Measurements from ENCODE around the gene ZNF283.

ZNF283 gene

GRCh38 chr19:43826787-43827754 is at the start of gene ZNF283:
TSS of gene ZNF283 (plus strand) at chr19:43827321. CDS start at chr19:43833505, 6,184 bp downstream.
- DNase-seq: peak; percentile 86

DNA sequence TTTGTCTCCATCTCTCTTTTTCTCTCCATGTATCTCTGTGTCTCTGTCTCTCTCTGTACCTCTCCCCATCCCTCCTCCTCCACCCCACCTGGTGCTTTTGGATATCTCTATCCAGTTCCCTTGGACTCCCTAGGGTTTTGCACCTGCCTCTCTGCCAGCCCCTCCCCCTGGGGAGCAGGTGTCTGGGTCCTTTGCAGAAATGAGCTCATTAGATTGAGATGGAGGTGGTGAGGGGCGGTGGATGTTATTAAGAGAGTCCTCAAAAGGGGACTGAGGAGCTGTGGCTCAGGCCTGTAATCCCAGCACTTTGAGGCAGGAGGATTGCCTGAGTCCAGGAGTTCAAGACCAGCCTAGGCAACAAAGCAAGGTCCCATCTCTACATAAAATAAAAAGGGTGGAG is 48.5 kb upstream of the ZNF283 start:
- DNase-seq: no peak

DNA sequence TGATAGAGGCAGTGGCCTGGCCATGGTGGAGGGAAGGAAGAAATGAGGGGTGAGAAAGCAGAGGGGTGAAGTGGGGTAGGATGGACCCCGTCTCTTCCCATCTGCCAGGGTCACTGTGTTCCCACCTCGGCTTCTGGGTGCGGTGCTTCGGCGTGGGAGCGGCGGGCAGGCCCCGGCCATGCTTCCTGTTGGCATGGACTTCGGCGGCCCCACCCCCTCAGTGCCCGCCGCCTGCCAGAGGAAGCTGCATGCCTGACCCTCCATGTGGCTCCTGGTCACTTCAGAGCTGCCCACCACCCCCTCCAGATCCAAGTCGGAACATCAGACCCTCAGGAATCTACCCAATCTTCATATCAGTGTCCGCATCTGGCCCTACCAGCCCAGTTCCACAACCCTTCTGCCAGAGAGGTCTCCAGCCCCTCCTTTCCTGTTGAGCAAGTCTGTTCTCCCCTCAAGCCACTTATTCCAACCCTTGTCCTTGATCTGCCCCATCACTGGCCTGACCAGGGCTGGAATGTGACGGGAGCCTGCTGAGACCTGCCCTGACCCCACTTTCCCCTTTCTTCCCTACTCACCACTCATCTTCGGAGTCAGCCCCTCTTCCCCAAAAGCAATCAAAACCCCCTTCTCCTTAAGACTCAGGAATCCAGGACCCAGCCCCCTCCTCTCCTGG is 47.8 kb upstream of the ZNF283 start:
- no peak for DNase-seq

DNA sequence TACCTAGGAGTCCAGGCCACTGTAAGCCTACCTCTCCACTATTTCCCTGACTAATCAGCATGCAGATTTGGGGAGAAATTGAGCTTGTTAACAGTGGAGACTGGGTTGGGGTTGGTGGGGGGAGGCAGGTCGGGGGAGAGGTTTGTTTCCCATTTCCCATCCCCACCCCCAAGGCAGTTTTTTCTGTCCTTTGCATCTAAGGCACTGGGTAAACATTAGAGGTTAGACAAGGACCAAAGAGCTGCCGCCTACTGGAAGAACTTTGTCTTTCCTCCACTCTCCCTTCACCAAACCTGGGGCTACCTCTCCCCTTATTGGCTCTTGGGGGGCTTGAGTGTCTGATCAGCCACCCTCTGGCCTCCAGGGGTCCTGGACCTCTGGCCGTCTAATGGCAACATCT is 47.3 kb upstream of the ZNF283 start:
- DNase-seq: no peak

GRCh38 chr19:43780706-43781525 is 46.2 kb upstream of the ZNF283 start, which contains the start of gene KCNN4:
TSS of gene KCNN4 (minus strand) at chr19:43780973. CDS start at chr19:43780861, 112 bp downstream.
- peak; percentile 81 for DNase-seq

GRCh38 chr19:43781630-43782310 is 45.4 kb upstream of the ZNF283 start:
- peak; percentile 40 for DNase-seq

DNA sequence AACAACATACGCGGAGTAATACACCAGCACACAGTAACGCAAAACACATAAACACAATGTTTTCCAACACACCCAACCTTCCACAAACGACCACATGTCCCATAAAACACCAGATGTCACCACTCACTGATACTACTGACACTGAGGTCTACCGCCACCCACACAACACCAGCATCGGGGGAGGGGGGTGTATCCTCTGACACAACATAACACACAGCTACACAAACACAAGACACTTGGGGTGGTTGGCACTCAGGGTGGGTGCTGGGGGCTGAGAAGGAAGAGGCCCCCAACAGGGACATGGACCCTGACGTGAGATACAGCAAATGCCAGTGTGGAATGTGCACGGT is 44.8 kb upstream of the ZNF283 start:
- DNase-seq: peak; percentile 25

- no peak for DNase-seq
Observed at GRCh38 chr19:43782689-43783231, 44.4 kb upstream of the ZNF283 start.

- no peak for DNase-seq
Observed at GRCh38 chr19:43783636-43784035, 43.5 kb upstream of the ZNF283 start.

- peak; percentile 75 for DNase-seq
Observed at GRCh38 chr19:43784241-43784980, 42.7 kb upstream of the ZNF283 start.

DNA sequence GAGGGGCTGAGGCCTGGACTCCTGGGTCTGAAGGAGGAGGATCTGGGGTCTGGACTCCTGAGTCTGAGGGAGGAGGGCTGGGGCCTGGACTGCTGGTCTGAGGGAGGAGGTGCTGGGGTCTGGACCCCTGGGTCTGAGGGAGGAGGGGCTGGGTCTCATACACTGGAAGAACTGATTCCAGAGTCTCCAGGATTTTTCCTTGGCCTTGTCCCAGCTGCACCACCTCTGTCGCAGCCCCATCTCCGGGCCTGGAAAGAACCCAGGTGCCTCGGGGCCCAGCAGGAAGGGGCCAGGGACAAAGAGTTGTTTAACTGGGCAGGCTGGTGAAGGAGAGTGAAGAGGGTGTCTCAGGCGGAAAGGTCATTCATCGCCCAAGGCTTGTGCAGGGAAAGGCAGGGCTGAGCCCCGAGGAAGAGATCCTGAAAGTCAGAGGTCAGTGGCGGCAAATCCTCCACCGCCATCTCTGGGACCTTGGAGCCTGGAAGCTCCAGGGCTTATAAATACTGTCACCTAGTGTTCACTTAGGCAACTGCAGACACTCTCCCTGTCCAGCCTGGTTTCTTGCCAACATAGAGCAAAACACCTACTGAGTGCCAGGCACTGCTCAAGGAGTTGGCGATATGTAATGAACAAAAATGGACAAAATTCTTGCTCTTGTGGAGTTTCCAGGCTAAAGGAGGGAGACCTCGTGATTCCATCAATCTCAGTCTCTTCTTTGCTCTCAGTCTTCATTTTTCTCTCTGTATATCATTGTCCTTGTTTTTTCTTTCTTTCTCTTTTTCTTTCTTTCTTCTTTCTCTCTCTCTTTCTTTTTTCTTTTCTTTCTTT is 41.9 kb upstream of the ZNF283 start:
- peak; percentile 49 for DNase-seq

DNA sequence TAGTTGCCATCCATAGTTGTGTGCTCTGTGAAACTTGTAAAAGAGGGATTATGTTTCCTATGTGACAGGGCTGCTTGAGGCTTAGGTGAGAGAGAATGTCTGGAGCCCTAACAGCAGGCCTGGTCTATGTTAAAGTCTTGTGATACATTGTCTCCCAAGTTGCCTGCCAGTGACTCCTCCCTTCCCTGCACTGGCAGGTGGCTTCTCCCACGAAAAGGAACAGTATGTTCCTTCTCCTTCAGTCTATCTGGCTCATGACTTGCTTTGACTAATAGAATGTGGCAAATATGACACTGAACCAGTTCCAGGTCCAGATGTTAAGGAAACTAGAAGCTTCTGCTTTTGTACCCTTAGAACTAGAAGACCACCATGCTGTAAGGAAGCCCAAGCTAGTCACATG is 40.5 kb upstream of the ZNF283 start:
- no peak for DNase-seq

- DNase-seq: no peak
Observed at GRCh38 chr19:43789029-43789428, 38.1 kb upstream of the ZNF283 start.

DNA sequence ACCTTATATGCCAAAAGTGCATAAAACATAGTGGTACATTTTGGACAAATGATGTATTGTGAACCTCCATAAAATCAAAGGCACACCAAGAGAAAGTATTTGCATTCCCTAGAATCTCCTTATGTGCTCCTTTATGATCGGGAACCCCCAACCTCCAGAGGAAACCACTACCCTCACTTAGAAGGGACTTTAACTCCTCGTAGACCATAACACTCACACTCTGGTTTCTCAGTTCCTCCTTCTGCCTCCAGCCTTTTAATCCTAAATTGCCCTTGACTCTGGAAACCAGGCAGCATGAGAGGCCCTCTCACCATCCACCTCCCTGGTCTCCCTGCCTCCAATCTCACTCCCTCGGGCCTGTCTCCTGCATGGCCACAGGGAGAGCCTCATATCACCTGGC is 36.5 kb upstream of the ZNF283 start:
- no peak for DNase-seq

GRCh38 chr19:43797118-43797517 is 30.0 kb upstream of the ZNF283 start:
- no peak for DNase-seq

DNA sequence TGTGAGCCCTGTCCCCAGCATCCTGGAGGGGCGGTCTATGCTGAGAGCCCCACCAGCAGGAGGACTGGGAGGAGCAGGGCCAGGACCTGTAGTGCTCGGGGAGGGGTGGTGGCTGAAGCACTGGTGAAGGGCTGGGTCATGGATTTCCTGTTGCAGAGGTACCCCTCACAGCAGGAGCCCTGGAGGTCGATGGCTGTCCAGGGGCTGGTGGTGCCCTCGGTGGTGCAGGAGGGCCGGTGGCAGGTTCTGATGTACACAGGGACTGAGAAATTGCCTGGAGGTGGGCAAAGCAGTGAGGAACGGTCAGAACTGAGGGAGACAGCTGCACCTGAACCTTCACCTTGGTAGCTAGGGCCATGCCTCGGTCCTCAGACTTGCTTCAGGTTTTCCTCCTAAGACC is 29.6 kb upstream of the ZNF283 start:
- DNase-seq: no peak

GRCh38 chr19:43798026-43798545 is 29.0 kb upstream of the ZNF283 start:
- DNase-seq: no peak

DNA sequence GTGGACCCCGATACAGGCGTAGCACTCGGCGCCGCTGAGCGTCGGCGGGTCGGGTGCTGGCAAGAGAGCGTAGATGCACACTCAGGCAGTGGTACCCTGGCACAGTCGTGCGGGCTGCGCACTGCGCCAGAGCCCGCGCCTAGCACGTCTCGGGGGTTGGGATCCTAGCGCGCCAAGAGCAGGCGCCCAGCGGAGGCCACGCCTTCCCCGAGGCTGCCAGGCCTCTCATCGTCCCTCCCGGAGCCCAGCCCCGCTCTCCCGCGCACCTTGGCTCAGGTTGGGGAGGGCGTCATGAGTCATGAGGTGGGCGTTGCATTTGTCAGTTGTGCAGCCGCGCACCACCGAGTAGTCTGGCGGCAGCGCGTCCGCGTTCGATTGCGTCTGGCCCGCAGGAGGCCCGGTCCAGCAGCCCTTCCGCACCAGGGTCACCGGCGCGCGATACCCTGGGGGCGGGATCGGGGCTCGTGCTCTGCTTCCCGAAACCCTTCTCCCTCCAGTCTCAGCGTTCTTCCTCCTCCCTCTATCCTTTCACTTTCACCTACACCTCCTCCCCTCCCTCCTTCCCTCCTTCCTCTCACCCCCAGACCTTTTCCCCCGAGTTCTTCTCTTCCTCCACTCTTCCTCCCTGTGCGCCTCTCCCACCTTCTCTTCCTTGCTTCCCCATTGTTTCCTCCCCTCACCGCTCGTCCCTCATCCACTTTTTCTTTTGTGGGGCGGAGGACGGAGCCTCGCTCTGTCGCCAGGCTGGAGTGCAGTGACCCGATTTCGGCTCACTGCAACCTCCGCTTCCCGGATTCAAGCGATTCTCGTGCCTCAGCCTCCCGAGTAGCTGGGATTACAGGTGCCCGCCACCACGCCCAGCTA is 28.3 kb upstream of the ZNF283 start:
- DNase-seq: peak; percentile 77

- no peak for DNase-seq
Observed at GRCh38 chr19:43799502-43800142, 27.5 kb upstream of the ZNF283 start.

All from activated naive CD4-positive, alpha-beta T cell treated with Interleukin-2 at 50 U/mL for 16 hours (primary cell).